Left ventricle myocardium superior (tissue), 1 donor: ENCODE measurements around the gene KIFAP3. TPM values are rescaled to one million over a fixed set of nuclear protein-coding genes. Genes with fewer than 3 reads are reported as not detected.
"Not testable (repeated sequence)": the region's sequence is repeated elsewhere in the genome, so short reads cannot be mapped to it uniquely, and the experiment has no call there.

Experiments used
- ATAC-seq: fragments of 200-7000 bp; cut with Tn5 transposase; one replicate; pipeline ENCODE4 v1.9.1; 2020; ENCODE audit warnings: mild to moderate bottlenecking, moderate library complexity
- DNase-seq: peaks from one replicate; pipeline ENCODE4 v3.0.0-alpha.2; 2020
- intact Hi-C: fragments of 100-400 bp; cut with micrococcal nuclease; formaldehyde crosslinking; loops from one replicate; pipeline ENCODE4 v1.11.0; 2022
- long read RNA-seq: library from polyadenylated mRNA; unstranded; transcript quantifications from one replicate; pipeline ENCODE4 v2.0.0, GENCODE V29; 2021
- total RNA-seq: library from RNA; stranded (reverse); fragmentation: NEBNext Ultra II Directional; extraction: Animal tissue kit (Norgen Biotek cat#: 25700); gene quantifications from one replicate; pipeline ENCODE4 v1.2.1, GENCODE V29; 2021
- donor health status: DM: no; HTN: yes; CAD: no; lungs with severe emphysema.

Gene KIFAP3
- total RNA-seq = 20.7 TPM
- long read RNA-seq, transcript KIFAP3-201 (20 exons, 2,957 nt) = major isoform, 26 of 56 reads
- long read RNA-seq, partial matches to known transcripts = 5 of 56 reads
- long read RNA-seq, other reads (novel, unspliced or antisense) = 24 of 56 reads

DNA sequence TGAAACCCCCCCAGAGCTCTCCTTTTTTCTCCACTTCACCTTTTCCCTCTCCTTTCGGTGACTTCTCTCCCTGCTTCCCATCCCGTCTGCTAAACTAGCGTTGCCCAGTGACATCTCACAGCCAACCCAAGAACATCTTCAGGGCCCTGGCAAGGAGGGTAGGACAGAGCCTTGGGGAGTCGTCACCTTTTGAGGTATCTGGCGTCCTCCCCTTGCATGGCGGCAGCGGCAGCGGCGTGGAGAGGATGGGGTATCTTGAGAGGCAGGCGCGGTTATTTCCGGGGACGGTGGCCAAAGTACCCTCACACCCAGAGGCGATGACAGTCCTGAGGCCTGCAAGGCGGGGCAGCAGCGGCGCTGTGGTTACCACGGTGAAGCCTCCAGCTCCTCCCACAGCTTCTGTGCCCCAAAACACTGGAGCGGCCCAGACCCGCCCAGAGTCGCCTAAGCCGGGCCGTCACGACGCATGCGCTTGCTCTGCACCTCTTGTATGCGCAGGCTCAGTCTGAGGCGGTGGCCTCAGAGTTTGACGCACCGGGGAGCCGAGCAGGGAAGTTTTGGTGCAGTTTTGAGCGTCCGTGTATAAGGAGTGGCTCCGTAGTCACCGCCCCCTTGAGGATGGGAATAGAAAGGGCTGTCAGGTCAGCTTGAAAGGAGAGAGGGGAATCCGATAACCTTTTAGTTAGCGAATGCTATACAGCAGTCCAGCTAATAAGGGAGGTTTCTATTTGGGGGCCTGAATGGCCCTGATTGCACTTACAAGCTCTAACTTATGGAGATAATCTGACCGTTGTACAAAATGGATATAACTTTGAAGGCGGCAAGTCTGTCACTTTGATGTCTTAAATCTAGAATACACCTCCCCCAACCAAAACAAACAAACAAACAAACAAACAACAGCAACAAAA is at the start of gene KIFAP3:
Gene KIFAP3 (minus strand): TSS at position 446 of the 908 bp plus-strand sequence. CDS start 228 bp downstream, at position 218.
- DNase-seq = peak; percentile 98
- ATAC-seq = peak; percentile 100
- intact Hi-C loops = loop anchor here (10.0 kb wide), 2 partner anchors 70 to 460 kb away; partner anchors contain the start of genes GORAB and NTMT2

GRCh38 chr1:170122366-170122765 is 47.9 kb upstream of the KIFAP3 start:
- intact Hi-C loops = no loop called here

DNA sequence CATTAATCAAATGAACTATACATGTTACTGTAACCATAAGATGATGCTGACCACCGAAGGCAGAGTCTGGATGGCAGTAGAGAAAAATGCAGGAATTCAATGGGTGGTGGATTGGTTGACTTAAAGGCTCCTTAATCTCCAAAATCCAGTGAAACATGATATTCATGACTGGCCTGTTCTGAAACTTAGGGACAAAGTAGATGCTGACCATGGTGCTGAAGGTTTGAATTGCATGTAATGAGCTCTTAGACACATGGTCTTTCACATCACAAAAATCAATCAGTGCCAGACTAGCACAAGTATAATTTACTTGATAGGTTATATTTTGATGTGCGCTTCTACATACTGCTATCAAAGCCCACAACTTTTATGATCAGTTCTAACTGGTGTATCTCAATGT is 40.4 kb upstream of the KIFAP3 start:
- intact Hi-C loops = no loop called here
- DNase-seq (no peak), ATAC-seq (no peak)

More at GRCh38 chr1:170122366-170122765, 47.9 kb upstream of the KIFAP3 start:
- ATAC-seq = no peak
- no peak for DNase-seq

- ATAC-seq, DNase-seq, intact Hi-C loops: not testable (repeated sequence)
Observed at GRCh38 chr1:170113140-170113539, 38.6 kb upstream of the KIFAP3 start.

DNA sequence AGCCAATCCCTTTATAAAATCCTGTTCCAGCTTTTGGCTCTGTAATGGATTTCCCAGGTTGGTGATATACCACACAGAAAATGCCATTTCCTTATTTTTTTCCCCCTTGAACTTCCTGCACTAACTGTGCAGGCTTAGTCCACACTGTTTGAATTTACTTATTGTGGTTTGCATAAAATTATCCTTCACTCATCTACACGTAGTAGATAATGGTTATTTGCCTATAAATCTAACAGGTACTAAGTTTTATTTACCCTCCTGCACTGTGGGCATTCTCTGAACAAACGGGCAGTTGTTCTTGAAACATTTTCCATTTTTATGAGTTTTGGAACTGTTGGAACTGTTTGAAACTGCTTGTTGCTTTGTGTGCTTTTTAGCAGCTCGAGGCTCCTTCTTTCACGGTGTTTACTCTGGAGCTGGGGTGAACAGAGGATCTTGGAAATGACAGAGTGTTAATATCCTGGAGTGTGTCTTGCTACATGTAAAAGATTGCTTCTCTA is 23.0 kb upstream of the KIFAP3 start:
- ATAC-seq (no peak), DNase-seq (no peak)
- intact Hi-C loops = no loop called here

- no peak for DNase-seq
- no peak for ATAC-seq
- intact Hi-C loops = no loop called here
Observed at GRCh38 chr1:170096806-170097340, 22.4 kb upstream of the KIFAP3 start.

DNA sequence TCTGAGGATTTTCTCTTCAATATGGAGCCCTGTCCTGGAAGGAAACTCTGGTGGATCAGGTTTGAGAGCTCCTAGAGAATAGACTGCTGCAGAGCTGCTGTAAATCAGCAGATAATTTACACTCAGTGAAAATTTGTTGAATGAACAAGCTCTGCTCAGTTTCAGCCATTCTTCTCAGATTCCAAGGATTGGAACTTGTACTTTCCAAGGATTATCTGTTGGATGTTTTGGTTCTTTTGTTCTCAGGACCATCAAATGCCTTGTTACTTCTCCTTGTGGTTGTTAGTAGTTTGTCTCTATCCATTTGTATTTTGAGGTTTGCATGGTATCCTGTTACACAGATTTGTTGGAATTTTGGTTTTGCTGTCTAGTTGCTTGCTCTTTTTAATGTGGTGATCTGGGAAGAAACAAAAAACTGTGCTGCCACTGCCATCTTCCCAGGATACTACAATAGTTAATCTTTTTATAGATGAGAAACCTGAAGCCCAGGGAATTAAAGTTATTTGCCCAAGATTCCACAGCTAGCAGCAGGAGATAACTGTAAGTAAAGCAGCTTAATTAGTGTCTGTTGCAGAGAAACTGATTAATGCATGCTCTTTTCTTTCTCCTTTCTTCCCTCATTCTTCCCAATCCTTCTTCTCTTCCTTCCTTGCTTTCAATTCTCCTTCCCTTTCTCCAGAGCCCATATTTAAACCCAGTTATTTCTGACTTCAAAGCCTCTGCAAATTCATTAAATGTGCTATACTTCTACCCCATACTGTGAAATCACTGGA is 21.7 kb upstream of the KIFAP3 start:
- DNase-seq = no peak
- intact Hi-C loops = no loop called here
- no peak for ATAC-seq

DNA sequence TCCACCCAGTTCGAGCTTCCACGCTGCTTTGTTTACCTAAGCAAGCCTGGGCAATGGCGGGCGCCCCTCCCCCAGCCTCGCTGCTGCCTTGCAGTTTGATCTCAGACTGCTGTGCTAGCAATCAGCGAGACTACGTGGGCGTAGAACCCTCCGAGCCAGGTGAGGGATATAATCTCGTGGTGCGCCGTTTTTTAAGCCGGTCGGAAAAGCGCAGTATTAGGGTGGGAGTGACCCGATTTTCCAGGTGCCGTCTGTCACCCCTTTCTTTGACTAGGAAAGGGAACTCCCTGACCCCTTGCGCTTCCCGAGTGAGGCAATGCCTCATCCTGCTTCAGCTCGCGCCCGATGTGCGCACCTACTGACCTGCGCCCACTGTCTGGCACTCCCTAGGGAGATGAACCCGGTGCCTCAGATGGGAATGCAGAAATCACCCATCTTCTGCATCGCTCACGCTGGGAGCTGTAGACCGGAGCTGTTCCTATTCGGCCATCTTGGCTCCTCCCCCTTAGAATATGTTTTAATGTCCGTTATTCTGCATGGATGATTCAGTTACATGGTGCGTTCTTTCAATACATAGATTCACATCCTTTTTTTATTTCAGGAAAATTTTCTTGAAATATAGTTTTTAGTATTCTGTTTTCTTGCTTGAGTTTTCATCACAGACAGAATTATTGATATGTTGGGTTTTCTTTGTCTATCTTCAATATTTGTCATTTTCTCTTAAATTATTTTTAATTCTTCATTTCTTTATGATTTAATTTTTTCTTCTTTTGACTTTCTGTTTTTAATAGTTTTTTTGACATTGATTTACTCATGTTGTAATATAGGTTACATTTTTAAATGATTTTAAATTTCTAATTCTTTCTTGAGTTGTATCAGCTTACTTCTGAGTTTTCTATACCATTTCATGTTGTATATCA is 20.5 kb upstream of the KIFAP3 start:
- intact Hi-C loops, ATAC-seq, DNase-seq: not testable (repeated sequence)

- intact Hi-C loops = no loop called here
- DNase-seq = no peak
- no peak for ATAC-seq
Observed at GRCh38 chr1:170086399-170087032, 12.0 kb upstream of the KIFAP3 start.

DNA sequence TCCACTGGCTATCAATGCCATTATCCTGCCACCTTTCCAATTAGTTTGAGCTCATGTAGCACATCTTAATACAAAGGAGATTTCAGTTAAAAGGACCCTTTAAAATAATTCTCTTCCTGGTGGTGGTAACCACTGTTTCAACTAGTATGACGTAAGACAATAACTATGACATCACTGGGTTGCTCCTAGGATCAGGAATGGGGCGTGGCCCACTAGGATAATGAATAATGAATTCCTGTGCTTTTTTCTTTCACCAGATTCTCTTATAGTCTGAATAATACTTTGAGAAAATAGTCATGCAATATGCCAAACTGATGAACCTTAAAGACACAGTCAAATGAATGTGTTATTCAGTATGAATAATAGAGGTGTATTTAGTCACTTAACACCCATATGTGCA is 10.6 kb upstream of the KIFAP3 start:
- no peak for DNase-seq
- intact Hi-C loops = no loop called here
- no peak for ATAC-seq

DNA sequence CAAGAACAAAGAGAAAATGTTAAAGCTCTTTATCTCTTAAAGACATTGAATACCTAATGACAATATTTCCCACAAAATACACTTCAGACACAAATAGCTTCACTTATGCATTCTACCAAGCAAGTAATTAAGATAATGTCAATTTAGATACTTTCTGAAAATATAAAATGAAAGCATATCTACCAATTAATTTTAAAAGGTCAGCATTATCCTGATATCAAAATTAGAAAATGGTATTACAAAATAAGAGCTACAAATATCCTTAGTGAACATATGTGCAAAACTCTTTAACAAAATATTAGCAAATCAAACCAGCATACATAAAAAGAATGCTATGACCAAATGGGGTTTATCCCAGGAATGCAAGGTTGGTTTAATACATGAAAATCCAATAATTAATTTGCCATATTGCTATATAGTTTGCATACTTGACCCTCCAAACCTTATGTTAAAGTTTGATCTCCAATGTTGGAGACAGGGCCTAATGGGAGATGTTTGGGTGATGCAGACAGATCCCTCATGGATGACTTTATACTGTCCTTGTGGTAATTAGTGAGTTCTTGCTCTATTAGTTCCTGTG is 4.2 kb upstream of the KIFAP3 start:
- DNase-seq (no peak), ATAC-seq (no peak)
- intact Hi-C loops = loop anchor here (10.0 kb wide), 2 partner anchors 66 to 456 kb away; partner anchors contain the start of genes GORAB and NTMT2

GRCh38 chr1:170077926-170078325 is 3.4 kb upstream of the KIFAP3 start:
- ATAC-seq (no peak), DNase-seq (no peak)
- intact Hi-C loops = loop anchor here (10.0 kb wide), 2 partner anchors 67 to 457 kb away; partner anchors contain the start of genes GORAB and NTMT2

- not testable (repeated sequence) for ATAC-seq, DNase-seq
- intact Hi-C loops = loop anchor here (10.0 kb wide), 2 partner anchors 68 to 458 kb away; partner anchors contain the start of genes GORAB and NTMT2
Observed at GRCh38 chr1:170076952-170077351, 2.5 kb upstream of the KIFAP3 start.

GRCh38 chr1:170076199-170076598 is 1.7 kb upstream of the KIFAP3 start:
- ATAC-seq (no peak), DNase-seq (no peak)
- intact Hi-C loops = loop anchor here (10.0 kb wide), 2 partner anchors 69 to 459 kb away; partner anchors contain the start of genes GORAB and NTMT2

DNA sequence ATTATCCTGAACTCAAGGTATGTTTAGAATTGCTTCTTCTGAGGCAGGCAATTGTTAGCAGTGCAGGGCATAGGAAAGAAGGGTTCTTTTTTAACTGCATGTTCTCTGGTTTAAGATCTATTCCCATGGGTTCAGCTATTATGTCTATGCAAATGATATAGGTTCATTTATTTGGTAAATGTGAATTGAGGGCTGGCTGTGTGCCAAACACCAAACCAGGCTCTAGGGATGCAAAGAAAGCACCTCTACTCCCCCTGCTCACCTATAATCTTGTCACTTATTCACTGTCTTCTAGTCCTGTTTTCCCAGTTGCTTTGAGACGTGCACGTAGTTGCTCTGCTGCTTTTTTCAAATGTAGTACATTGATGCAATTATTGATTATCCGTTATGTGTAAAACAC is 691 bp upstream of the KIFAP3 start:
- DNase-seq = peak; percentile 21
- intact Hi-C loops = loop anchor here (10.0 kb wide), 2 partner anchors 70 to 460 kb away; partner anchors contain the start of genes GORAB and NTMT2
- ATAC-seq = no peak

DNA sequence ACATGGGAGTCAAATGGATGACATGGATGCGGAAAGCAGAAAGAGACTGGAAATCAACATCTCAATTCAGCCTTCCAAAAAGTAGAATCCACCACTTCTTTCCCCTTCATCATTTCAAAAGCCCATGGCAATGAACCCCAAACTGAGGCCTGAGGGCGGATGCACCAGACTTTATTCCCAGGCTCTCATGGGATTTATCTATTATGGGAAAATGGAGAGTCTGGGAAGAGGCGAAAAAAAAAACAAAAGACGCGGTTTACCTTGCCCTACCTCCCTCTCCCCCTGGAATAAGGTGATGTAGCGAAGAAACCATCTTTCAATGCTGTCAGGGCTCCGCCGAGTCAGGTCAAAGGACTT is 624 bp downstream of the KIFAP3 start:
- ATAC-seq (no peak), DNase-seq (no peak)
- intact Hi-C loops = loop anchor here (10.0 kb wide), 2 partner anchors 71 to 461 kb away; partner anchors contain the start of genes GORAB and NTMT2

- intact Hi-C loops = loop anchor here (10.0 kb wide), 2 partner anchors 73 to 463 kb away; partner anchors contain the start of genes GORAB and NTMT2
- no peak for DNase-seq
- no peak for ATAC-seq
Observed at GRCh38 chr1:170071378-170071777, 3.1 kb downstream of the KIFAP3 start.
